Measurements from ENCODE around the gene TOM1.

Gene TOM1

DNA sequence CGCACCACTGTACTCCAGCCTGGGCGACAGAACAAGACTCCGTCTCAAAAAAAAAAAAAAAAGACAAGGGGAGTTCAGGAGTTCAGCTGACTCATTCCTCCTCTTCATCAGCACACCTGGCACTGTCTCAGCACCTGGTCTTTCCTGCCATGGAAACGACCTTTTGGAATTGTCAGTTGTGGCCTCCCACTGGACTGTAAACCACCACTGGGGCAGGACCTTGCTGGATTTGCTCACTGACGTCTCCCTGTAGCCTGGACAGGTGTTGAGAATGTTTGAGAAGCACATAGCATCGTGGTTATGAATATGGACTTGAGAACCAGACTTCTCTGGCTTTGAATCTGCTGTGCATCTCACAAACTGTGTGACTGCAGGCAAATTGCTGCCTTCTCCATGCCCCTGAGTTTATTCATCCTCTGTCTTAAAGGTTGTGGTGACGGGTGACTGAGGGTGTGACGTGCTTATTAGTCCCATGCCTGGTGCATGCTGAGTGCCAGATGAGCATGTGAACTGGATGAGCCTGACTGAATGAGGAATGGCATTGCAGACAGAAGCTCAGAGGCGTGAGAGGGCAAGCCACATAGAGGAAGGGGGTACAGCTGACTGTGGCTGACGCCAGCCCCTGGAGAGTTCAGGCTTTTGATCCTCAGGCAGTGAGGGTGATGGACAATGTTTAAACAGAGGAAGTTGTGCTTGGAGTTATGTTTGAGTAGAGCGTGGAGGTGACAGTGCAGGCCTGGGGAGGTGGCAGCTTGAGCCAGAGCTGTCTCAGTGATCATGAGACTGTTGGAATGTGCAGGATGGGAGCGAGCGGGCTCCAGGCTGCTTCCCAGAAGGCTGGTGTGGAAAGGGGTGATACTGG, 12.7 kb downstream of the TOM1 start:
- DNase-seq (ENCODE audit: extremely low spot score), result no peak
- ChIA-PET CTCF (no interaction called here), POLR2A (no interaction called here)
- TF ChIP-seq FOXM1 (IDR thresholded peaks at IDR 0.05; ENCODE audit: borderline replicate concordance) (no peak), SUZ12 (IDR thresholded peaks at IDR 0.05) (no peak), ZNF384 (IDR thresholded peaks at IDR 0.05) (no peak), HDGF (IDR thresholded peaks at IDR 0.05; ENCODE audit: borderline replicate concordance) (no peak), ELF4 (IDR thresholded peaks at IDR 0.05) (no peak), TARDBP (IDR thresholded peaks at IDR 0.05) (no peak), CTBP1 (IDR thresholded peaks at IDR 0.05; ENCODE audit: borderline replicate concordance) (no peak)
- TF ChIP-seq, protein P1, sequence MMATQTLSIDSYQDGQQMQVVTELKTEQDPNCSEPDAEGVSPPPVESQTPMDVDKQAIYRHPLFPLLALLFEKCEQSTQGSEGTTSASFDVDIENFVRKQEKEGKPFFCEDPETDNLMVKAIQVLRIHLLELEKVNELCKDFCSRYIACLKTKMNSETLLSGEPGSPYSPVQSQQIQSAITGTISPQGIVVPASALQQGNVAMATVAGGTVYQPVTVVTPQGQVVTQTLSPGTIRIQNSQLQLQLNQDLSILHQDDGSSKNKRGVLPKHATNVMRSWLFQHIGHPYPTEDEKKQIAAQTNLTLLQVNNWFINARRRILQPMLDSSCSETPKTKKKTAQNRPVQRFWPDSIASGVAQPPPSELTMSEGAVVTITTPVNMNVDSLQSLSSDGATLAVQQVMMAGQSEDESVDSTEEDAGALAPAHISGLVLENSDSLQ (IDR thresholded peaks at IDR 0.05), result no peak

DNA sequence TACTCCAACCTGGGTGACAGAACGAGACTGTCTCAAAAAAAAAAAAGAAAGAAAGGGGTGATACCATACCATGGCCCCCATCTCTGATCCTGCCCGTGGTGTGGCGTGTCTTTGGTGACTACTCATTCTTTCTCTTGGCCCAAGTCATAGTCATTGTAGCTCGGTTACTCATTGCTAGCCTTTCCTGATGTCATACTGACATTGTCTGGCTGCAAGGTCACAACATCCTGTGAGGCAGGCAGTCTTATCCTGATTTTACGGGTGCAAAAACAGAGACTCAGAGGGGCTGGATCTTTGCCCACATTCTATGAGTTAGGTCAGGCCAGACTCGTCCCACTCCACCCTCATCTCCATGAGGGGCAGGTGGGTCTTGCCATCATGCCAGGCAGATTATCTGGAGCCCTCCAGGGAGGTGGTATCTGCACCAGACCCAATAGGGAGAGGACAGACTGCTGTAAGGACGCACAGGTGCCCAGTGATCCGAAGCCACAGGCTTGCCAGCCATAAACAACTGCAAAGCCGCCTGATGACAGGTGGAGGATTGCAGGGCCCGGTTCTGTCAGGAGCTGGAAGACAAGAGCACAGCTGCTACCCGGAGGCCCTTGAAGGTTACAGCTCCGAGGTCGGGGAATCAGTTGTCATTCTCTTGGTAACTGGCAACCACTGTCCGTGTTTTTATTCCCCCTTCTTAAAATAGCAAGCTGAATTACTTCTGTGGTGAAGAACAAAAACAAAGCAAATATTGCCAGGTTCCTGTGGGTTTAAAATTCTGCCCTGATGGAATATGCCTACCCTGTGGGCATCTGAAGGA, 13.8 kb downstream of the TOM1 start:
- TF ChIP-seq ZNF384 (IDR thresholded peaks at IDR 0.05), result no peak
- TF ChIP-seq L3MBTL2 (conservative IDR thresholded peaks at IDR 0.05), result no peak
- TF ChIP-seq NFRKB (IDR thresholded peaks at IDR 0.05), result no peak
- no peak for TF ChIP-seq CTBP1 (IDR thresholded peaks at IDR 0.05; ENCODE audit: borderline replicate concordance)
- TF ChIP-seq SUZ12 (IDR thresholded peaks at IDR 0.05), result no peak
- no peak for TF ChIP-seq FOXM1 (IDR thresholded peaks at IDR 0.05; ENCODE audit: borderline replicate concordance)
- TF ChIP-seq, protein P1 (IDR thresholded peaks at IDR 0.05), result no peak
- TF ChIP-seq LEF1 (IDR thresholded peaks at IDR 0.05; ENCODE audit: borderline replicate concordance), result no peak
- TF ChIP-seq HDGF (IDR thresholded peaks at IDR 0.05; ENCODE audit: borderline replicate concordance), result no peak
- no peak for TF ChIP-seq FOXK2 (IDR thresholded peaks at IDR 0.05)
- TF ChIP-seq ELF4 (IDR thresholded peaks at IDR 0.05), result no peak
- no peak for TF ChIP-seq FOXA1 (IDR thresholded peaks at IDR 0.05)
- TF ChIP-seq BHLHE40 (IDR thresholded peaks at IDR 0.05; ENCODE audit: borderline replicate concordance), result no peak
- no peak for TF ChIP-seq TARDBP (IDR thresholded peaks at IDR 0.05)
- TF ChIP-seq ARNT (IDR thresholded peaks at IDR 0.05), result no peak
- POLR2A ChIA-PET, result interaction anchor here (0.6 to 1.1 kb wide), 2 partner anchors 14 to 25 kb away, joined by 3 read pairs; partner anchors contain the start of gene TOM1
- CTCF ChIA-PET, result no interaction called here
- DNase-seq (ENCODE audit: extremely low spot score), result no peak

DNA sequence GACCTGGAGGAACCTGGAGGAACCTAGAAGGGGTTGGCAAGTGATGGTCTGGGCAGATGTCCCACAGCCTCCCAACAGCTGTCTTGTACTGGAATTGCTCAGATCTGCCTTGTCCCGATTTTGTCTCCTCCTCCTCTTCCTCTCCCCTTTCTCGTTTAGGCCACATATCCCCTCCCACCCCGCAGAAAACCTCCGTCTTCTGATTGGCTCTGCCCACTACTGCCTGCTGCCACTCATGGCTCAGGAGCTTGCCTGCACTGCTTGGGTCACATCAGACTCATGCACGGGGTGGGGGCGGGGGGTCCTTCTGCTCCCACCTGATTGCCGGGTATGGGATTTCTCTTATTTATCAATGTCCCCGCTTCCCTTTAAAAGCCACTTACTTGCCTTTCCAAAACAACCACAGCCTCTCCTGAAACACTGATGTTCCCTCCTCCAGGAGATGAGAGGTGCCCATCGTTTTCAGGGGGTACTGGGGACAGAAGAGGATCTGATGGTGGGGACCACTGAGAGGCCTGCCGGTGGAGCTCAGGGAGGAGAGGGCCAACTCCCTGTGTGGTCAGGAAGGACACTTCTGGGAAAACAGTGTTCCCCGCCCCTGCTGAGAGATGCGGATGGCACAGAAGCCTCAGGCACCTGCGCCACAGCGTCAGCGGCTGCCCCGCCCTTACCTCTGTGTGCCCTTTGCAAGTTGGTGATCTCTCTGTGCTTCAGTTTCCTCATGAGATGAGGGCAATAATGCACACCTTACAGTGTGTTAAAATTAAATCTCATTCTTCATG, 14.7 kb downstream of the TOM1 start:
- DNase-seq (ENCODE audit: extremely low spot score), result no peak
- no peak for TF ChIP-seq HDGF (IDR thresholded peaks at IDR 0.05; ENCODE audit: borderline replicate concordance)
- TF ChIP-seq, protein P1 (IDR thresholded peaks at IDR 0.05), result peak; percentile 79
- CTCF ChIA-PET, result no interaction called here
- POLR2A ChIA-PET, result interaction anchor here (0.6 to 1.1 kb wide), 2 partner anchors 15 to 24 kb away, joined by 3 read pairs; partner anchors contain the start of gene TOM1

DNA sequence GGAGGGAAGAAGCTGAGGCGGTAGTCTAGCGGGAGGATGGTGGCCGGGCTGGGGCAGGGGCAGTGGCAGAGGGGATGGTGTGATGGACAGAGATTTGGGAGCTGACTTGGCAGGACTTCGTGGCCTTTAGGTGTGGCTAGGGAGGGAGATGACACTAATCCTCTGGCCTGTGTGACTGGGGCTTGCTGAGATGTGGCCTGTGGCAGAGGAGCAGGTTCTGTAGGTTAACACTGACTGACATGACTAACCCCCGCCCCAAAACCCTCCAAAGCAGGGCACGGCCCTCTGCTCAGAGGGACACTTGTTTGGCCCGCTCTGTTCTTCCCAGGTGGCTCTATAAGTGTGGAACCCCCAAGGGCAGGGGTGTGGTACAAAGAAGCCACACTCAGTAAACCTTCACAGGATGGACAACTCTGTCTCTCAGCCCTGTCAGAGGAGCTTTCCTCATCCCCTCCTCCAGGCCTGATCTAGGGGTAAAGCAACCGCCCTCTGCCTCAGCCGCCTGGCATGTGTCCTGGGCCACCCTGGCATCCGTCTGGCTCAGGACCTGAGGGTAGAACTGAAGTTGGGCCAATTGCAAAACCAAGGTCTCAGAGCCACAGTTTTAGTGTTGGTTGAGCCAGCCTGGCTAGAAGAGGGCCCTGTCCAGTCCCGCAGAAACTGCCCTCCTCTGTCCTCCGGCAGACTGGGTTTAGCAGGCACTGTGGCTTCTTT, 15.6 kb downstream of the TOM1 start:
- POLR2A ChIA-PET, result no interaction called here
- no peak for DNase-seq (ENCODE audit: extremely low spot score)
- CTCF ChIA-PET, result no interaction called here
- TF ChIP-seq ELF4 (IDR thresholded peaks at IDR 0.05), result no peak
- TF ChIP-seq ARNT (IDR thresholded peaks at IDR 0.05), result no peak
- no peak for TF ChIP-seq L3MBTL2 (conservative IDR thresholded peaks at IDR 0.05)
- TF ChIP-seq NFRKB (IDR thresholded peaks at IDR 0.05), result no peak
- no peak for TF ChIP-seq FOXA1 (IDR thresholded peaks at IDR 0.05)
- no peak for TF ChIP-seq FOXK2 (IDR thresholded peaks at IDR 0.05)
- no peak for TF ChIP-seq FOXM1 (IDR thresholded peaks at IDR 0.05; ENCODE audit: borderline replicate concordance)
- TF ChIP-seq ZNF384 (IDR thresholded peaks at IDR 0.05), result no peak
- TF ChIP-seq, protein P1 (IDR thresholded peaks at IDR 0.05), result no peak
- TF ChIP-seq HDGF (IDR thresholded peaks at IDR 0.05; ENCODE audit: borderline replicate concordance), result no peak
- TF ChIP-seq SUZ12 (IDR thresholded peaks at IDR 0.05), result no peak
- TF ChIP-seq TARDBP (IDR thresholded peaks at IDR 0.05), result no peak
- no peak for TF ChIP-seq SP1 (IDR thresholded peaks at IDR 0.05)
- no peak for TF ChIP-seq CTBP1 (IDR thresholded peaks at IDR 0.05; ENCODE audit: borderline replicate concordance)
- TF ChIP-seq LEF1 (IDR thresholded peaks at IDR 0.05; ENCODE audit: borderline replicate concordance), result no peak
- no peak for TF ChIP-seq BHLHE40 (IDR thresholded peaks at IDR 0.05; ENCODE audit: borderline replicate concordance)
